Endothelial cell of umbilical vein (primary cell): Measurements from ENCODE around the gene MUTYH. TPM values are rescaled to one million over a fixed set of nuclear protein-coding genes. Genes with fewer than 3 reads are reported as not detected.

Experiments
- BruUV-seq: library from RNA; stranded (reverse); fragments of 400-500 nt; replicated peaks from 2 replicates; lab custom pipeline; 2021; lab: Mats Ljungman, UMichigan
- CTCF ChIA-PET: fragments of 300-600, 350-600 bp; sonication (Branson Sonifier 250); formaldehyde crosslinking; loops from one replicate; lab custom pipeline; 2021; ENCODE audit warnings: antibody characterized with exemption, inconsistent platforms; lab: Charles Lee
- POLR2A ChIA-PET: fragments of 300-600, 350-600 bp; sonication (Branson Sonifier 250); formaldehyde crosslinking; loops from one replicate; lab custom pipeline; 2021; ENCODE audit warnings: antibody characterized with exemption, inconsistent platforms; lab: Charles Lee
- DNase-seq: peaks from one replicate; pipeline ENCODE4 v3.0.0-alpha.2; 2011; ENCODE audit warnings: low read depth, low spot score
- FAIRE-seq: peaks from 2 replicates; lab custom pipeline; 2011; peaks lifted over from hg19 to GRCh38; lab: Jason Lieb, UNC
- H2AFZ ChIP-seq: 2 replicates; pipeline ENCODE4 v1.6.0; 2012; ENCODE audit warnings: low read depth, low read length, control low read depth, inconsistent platforms
- H3K27ac ChIP-seq: 2 replicates; pipeline ENCODE4 v1.5.1; 2011; ENCODE audit warnings: low read depth, mild to moderate bottlenecking, control low read depth, low read length, moderate library complexity; ENCODE audit not compliant: insufficient read depth
- H3K27me3 ChIP-seq, 2 experiments: 2 replicates each; pipeline versions ENCODE4 v1.6.0 to v1.6.1; 2011; ENCODE audit warnings: low read length in 2 of 2, mixed read lengths in 1 of 2; ENCODE audit not compliant: control insufficient read depth in 2 of 2, insufficient read depth in 2 of 2
- H3K36me3 ChIP-seq, 2 experiments: 2 replicates in 1 of 2; 3 replicates in 1 of 2; pipeline ENCODE4 v1.5.1; 2011; ENCODE audit warnings: low read length in 2 of 2, mild to moderate bottlenecking in 1 of 2, moderate library complexity in 1 of 2; ENCODE audit not compliant: control insufficient read depth in 2 of 2, insufficient read depth in 2 of 2; ENCODE audit errors: extremely low read depth in 1 of 2
- H3K4me1 ChIP-seq: 3 replicates; pipeline ENCODE4 v1.5.1; 2011; ENCODE audit warnings: mild to moderate bottlenecking, low read length; ENCODE audit not compliant: control insufficient read depth, insufficient read depth; ENCODE audit errors: extremely low read depth
- H3K4me2 ChIP-seq: 2 replicates; pipeline ENCODE4 v1.6.1; 2011; ENCODE audit warnings: low read length, control low read depth, mixed read lengths; ENCODE audit not compliant: insufficient read depth
- H3K4me3 ChIP-seq, 3 experiments: fragments of 200-600 bp in 1 of 3; sonication (generic), shearing (Covaris generic) in 1 of 3; replicated peaks in 1 of 3; 2 replicates each; pipeline ENCODE4 v1.5.1; 2011 to 2016; ENCODE audit warnings: control low read depth in 3 of 3, low read length in 3 of 3, mild to moderate bottlenecking in 2 of 3, inconsistent platforms in 1 of 3, low read depth in 1 of 3, moderate library complexity in 1 of 3; ENCODE audit not compliant: insufficient read depth in 1 of 3
- H3K79me2 ChIP-seq: 2 replicates; pipeline ENCODE4 v1.6.0; 2012; ENCODE audit warnings: low read length, inconsistent platforms; ENCODE audit not compliant: control insufficient read depth, insufficient read depth
- H3K9ac ChIP-seq: replicated peaks from 2 replicates; pipeline ENCODE3; 2011; ENCODE audit warnings: low read length, control low read depth; ENCODE audit not compliant: insufficient read depth; ENCODE audit errors: extremely low read depth
- H3K9me1 ChIP-seq: replicated peaks from 3 replicates; pipeline ENCODE4 v1.6.0; 2011; ENCODE audit warnings: mild to moderate bottlenecking, low read length; ENCODE audit not compliant: control insufficient read depth, insufficient read depth; ENCODE audit errors: extremely low read depth
- H3K9me3 ChIP-seq: replicated peaks from 2 replicates; pipeline ENCODE4 v1.5.1; 2012; ENCODE audit warnings: low read length, inconsistent platforms; ENCODE audit not compliant: control insufficient read depth, insufficient read depth
- H4K20me1 ChIP-seq: replicated peaks from 2 replicates; pipeline ENCODE3; 2011; ENCODE audit warnings: mild to moderate bottlenecking, low read length; ENCODE audit not compliant: control insufficient read depth, insufficient read depth; ENCODE audit errors: extremely low read depth
- CTCF ChIP-seq, 2 donors: IDR thresholded peaks; 1 replicate in 1 of 2; 2 replicates in 1 of 2; pipeline ENCODE4 v1.5.1; 2011; ENCODE audit warnings: low read length in 2 of 2, mild to moderate bottlenecking in 2 of 2, moderate library complexity in 2 of 2, control low read depth in 1 of 2, inconsistent platforms in 1 of 2, low read depth in 1 of 2; ENCODE audit not compliant: insufficient read depth in 1 of 2; ENCODE audit errors: extremely low read depth in 1 of 2
- EZH2 ChIP-seq: IDR thresholded peaks from 2 replicates; pipeline ENCODE4 v1.6.1; 2012; ENCODE audit warnings: borderline replicate concordance, low read depth, mild to moderate bottlenecking, moderate library complexity, low read length, inconsistent platforms; ENCODE audit not compliant: severe bottlenecking
- FOS ChIP-seq: IDR thresholded peaks from 2 replicates; pipeline ENCODE4 v1.6.1; 2011; ENCODE audit warnings: mild to moderate bottlenecking, low read length, moderate library complexity, borderline replicate concordance; ENCODE audit not compliant: insufficient read depth
- GATA2 ChIP-seq: IDR thresholded peaks from 2 replicates; pipeline ENCODE4 v1.7.0; 2011; ENCODE audit warnings: low read depth, mild to moderate bottlenecking, moderate library complexity, mixed read lengths, low read length; ENCODE audit not compliant: insufficient read length, insufficient read depth
- JUN ChIP-seq: IDR thresholded peaks from 2 replicates; pipeline ENCODE4 v1.6.1; 2011; ENCODE audit warnings: borderline replicate concordance, low read depth; ENCODE audit not compliant: insufficient read length, insufficient read depth
- MYC ChIP-seq: IDR thresholded peaks from one replicate; pipeline ENCODE4 v1.6.1; 2011; ENCODE audit warnings: mild to moderate bottlenecking, low read depth, low read length
- POLR2A ChIP-seq: IDR thresholded peaks from 2 replicates; pipeline ENCODE4 v1.6.1; 2012; ENCODE audit warnings: low read depth, mild to moderate bottlenecking, control low read depth, low read length
- POLR2AphosphoS5 ChIP-seq: IDR thresholded peaks from 2 replicates; pipeline ENCODE4 v1.6.1; 2012; ENCODE audit warnings: low read depth, mild to moderate bottlenecking, control low read depth, low read length, moderate library complexity; ENCODE audit not compliant: insufficient read depth
- dilution Hi-C: fragments of 300-500 bp; cut with MboI; formaldehyde crosslinking; loops from one replicate; pipeline ENCODE4 v1.15.0; 2019; ENCODE audit warnings: low sequenced_read_pairs; ENCODE audit not compliant: extremely low pct_ligation_motif_present
- intact Hi-C: fragments of 100-400 bp; cut with micrococcal nuclease; formaldehyde crosslinking; loops from one replicate; pipeline ENCODE4 v1.10.0; 2022
- polyA plus RNA-seq, 4 experiments: library from polyadenylated mRNA; depleted of rRNA in 3 of 4; stranded (reverse) in 3 of 4; unstranded in 1 of 4; fragments of >200 nt; gene quantifications; 2 replicates each; pipeline versions ENCODE4 v1.2.1 to v1.2.3, GENCODE V29; 2011 to 2012; ENCODE audit warnings: missing spikeins in 1 of 4
- total RNA-seq: library from RNA; stranded (reverse); gene quantifications from 2 replicates; pipeline ENCODE4 v1.2.3, GENCODE V29; 2021
- TF ChIP-seq, protein P1 (sequence below): IDR thresholded peaks from 2 replicates; pipeline ENCODE4 v1.6.1; 2011; ENCODE audit not compliant: insufficient read depth, insufficient read length

The MUTYH gene
- total and polyA plus RNA-seq, 2 donors (not counting 3 experiments of a cell fraction or from before 2014, with no cell fraction given): 12.3 to 16.6 TPM

GRCh38 chr1:45365051-45365450 lies 24.8 kb upstream of the MUTYH start:
- TF ChIP-seq JUN (no peak), MYC (no peak), FOS (no peak)
- Histone ChIP-seq H3K36me3 (no peaks in the 10 kb centered on the region), H3K4me2 (no peak overlapping the region), H2AFZ (no peak overlapping the region), H3K9ac (no peak overlapping the region), H3K27ac (no peak overlapping the region), H3K9me1 (no peaks in the 10 kb centered on the region), H3K4me1 (no peaks in the 10 kb centered on the region), H3K9me3 (no peaks in the 10 kb centered on the region), H3K27me3 (no peaks in the 10 kb centered on the region), H3K79me2 (no peaks in the 10 kb centered on the region), H4K20me1 (no peaks in the 10 kb centered on the region), H3K4me3 (no peak overlapping the region)
- no peak for FAIRE-seq
- intact Hi-C loops: no loop called here
- ChIA-PET POLR2A (no interaction called here), CTCF (interaction anchor here (0.9 to 15.5 kb wide), 5 partner anchors 8 to 134 kb away, joined by 3 to 457 read pairs (median 4); partner anchors contain the start of genes CCDC163 and TESK2)
- dilution Hi-C loops: loop anchor here (25.0 kb wide), 1 partner anchor 122 kb away; the partner anchor contains the start of gene TESK2
- BruUV-seq: no TSS peak
- DNase-seq: no peak

DNA sequence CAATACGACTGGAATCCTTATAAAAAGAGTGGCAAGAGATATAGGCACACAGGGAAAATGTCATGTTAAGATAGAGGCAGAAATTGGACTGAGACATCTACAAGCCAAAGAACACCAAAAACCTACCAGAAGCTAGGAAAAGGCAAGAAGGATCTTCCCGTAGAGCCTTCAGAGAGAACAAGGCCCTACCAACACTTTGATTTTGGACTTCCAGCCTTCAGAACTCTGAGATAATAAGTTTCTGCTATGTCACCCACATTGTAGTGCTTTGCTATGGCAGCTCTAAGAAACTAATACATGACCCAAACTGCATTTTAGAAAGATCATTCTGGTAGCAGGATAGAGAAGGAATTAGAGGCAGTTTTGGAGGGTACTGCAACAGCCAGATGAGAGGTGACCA lies 24.1 kb upstream of the MUTYH start:
- intact Hi-C loops (no loop called here), dilution Hi-C loops (loop anchor here (25.0 kb wide), 1 partner anchor 123 kb away; the partner anchor contains the start of gene TESK2)
- Histone ChIP-seq H3K9me3 (no peaks in the 10 kb centered on the region), H3K36me3 (no peaks in the 10 kb centered on the region), H3K4me1 (no peaks in the 10 kb centered on the region), H2AFZ (no peak overlapping the region), H3K4me2 (no peak overlapping the region), H4K20me1 (no peaks in the 10 kb centered on the region), H3K27me3 (no peaks in the 10 kb centered on the region), H3K4me3 (no peak overlapping the region), H3K79me2 (no peaks in the 10 kb centered on the region), H3K9ac (no peak overlapping the region), H3K9me1 (no peaks in the 10 kb centered on the region), H3K27ac (no peak overlapping the region)
- ChIA-PET POLR2A (no interaction called here), CTCF (interaction anchor here (0.9 to 15.5 kb wide), 3 partner anchors 10 to 128 kb away, joined by 4 to 457 read pairs (median 8); partner anchors contain the start of gene TESK2)
- TF ChIP-seq POLR2AphosphoS5 (no peak), EZH2 (no peak), MYC (no peak), CTCF (IDR thresholded peaks at IDR 0.05; ENCODE audit: extremely low read depth in 1 of 2, insufficient read depth in 1 of 2, low read depth in 1 of 2, low read length in 2 of 2) (no peak), FOS (no peak), GATA2 (no peak), JUN (no peak), POLR2A (no peak)
- TF ChIP-seq, protein P1, sequence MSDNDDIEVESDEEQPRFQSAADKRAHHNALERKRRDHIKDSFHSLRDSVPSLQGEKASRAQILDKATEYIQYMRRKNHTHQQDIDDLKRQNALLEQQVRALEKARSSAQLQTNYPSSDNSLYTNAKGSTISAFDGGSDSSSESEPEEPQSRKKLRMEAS: no peak
- no peak for FAIRE-seq
- no peak for DNase-seq
- BruUV-seq: no TSS peak
